ENCODE results near the gene POP4. TPM values are rescaled to one million over a fixed set of nuclear protein-coding genes. Genes with fewer than 3 reads are reported as not detected.
A peak's percentile ranks its signal among the peaks of the same experiment; 100 is the strongest.

The POP4 gene
- total and polyA plus RNA-seq, 2 of the 13 experiments (the other 11 are each of a cell fraction or from before 2014, with no cell fraction given) = 32.2 to 84.0 TPM

- TF ChIP-seq ZBED4 (CRISPR knock-in tag; IDR thresholded peaks at IDR 0.05; ENCODE audit: borderline replicate concordance) (no peak), ZNF564 (CRISPR knock-in tag; IDR thresholded peaks at IDR 0.05) (no peak), NFE2 (CRISPR knock-in tag; IDR thresholded peaks at IDR 0.05) (no peak), SRY (CRISPR knock-in tag; IDR thresholded peaks at IDR 0.05) (peak; percentile 89), RFX5 (IDR thresholded peaks at IDR 0.05; ENCODE audit: low read depth, low read length) (0 out of 2 replicates have a peak, but pooled peaks have one; percentile 10), POGZ (CRISPR knock-in tag; IDR thresholded peaks at IDR 0.05) (peak; percentile 93), HMGXB4 (CRISPR knock-in tag; IDR thresholded peaks at IDR 0.05; ENCODE audit: borderline replicate concordance in 1 of 2, low read depth in 1 of 2) (peak; percentile 78 to 84), FOXK1 (CRISPR knock-in tag; IDR thresholded peaks at IDR 0.05; ENCODE audit: borderline replicate concordance, low read depth) (peak; percentile 84; the same call in 1 of the 2 replicates), CTCF (CRISPR knock-in tag; IDR thresholded peaks at IDR 0.05) (no peak), HDAC1 (CRISPR knock-in tag; IDR thresholded peaks at IDR 0.05) (peak; percentile 98), ZXDC (CRISPR knock-in tag; IDR thresholded peaks at IDR 0.05) (no peak; the same call in 1 of the 2 replicates), ATAD3A (CRISPR knock-in tag; IDR thresholded peaks at IDR 0.05) (no peak), CERS6 (CRISPR knock-in tag; IDR thresholded peaks at IDR 0.05) (no peak), ZBTB7A (CRISPR knock-in tag; IDR thresholded peaks at IDR 0.05) (peak; percentile 95), CREM (IDR thresholded peaks at IDR 0.05) (peak; percentile 100), CREM (CRISPR knock-in tag; IDR thresholded peaks at IDR 0.05) (peak; percentile 96)
Observed at GRCh38 chr19:29605653-29606419, at the start of gene POP4 (continued).
